DLD1 (cell line): ENCODE results near the gene OLFML3.

Experiments
- in situ Hi-C: cut with HindIII; loops from 2 replicates; pipeline ENCODE4 v1.10.0; 2017; ENCODE audit warnings: low sequenced_read_pairs

The OLFML3 gene

GRCh38 chr1:113978863-113979702 lies at the start of gene OLFML3:
Gene OLFML3 (plus strand): TSS chr1:113979474. CDS start chr1:113979517, 43 bp downstream.
- in situ Hi-C loops, result no loop called here

- in situ Hi-C loops, result loop anchor here (5.0 kb wide), 1 partner anchor 43 kb away; the partner anchor contains the start of gene BCL2L15
These were observed 49.4 kb upstream of the OLFML3 start for GRCh38 chr1:113929750-113930498.

- in situ Hi-C loops, result loop anchor here (5.0 kb wide), 1 partner anchor 43 kb away; the partner anchor contains the start of gene BCL2L15
These were observed 48.6 kb upstream of the OLFML3 start for GRCh38 chr1:113930499-113931161.

DNA sequence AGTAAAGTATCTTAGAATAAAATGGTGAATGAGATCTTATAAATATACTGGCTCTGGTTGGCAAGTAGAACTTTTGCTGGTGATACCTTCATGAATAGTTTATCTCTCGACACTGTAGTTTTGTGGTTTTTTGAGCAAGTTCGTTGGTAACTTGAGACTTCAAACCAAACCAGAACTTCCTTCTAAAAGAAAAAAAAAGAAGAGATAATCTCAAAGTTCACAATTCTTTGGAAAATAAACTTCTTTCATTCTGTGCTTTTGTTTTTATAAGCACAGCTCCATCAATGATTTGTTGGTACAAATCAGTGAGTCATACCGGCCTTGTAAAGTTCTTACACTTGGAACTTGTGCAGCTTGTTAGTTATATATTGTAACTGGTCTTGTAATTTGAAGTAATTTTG lies 47.8 kb upstream of the OLFML3 start:
- in situ Hi-C loops, result loop anchor here (5.0 kb wide), 1 partner anchor 44 kb away; the partner anchor contains the start of gene BCL2L15

DNA sequence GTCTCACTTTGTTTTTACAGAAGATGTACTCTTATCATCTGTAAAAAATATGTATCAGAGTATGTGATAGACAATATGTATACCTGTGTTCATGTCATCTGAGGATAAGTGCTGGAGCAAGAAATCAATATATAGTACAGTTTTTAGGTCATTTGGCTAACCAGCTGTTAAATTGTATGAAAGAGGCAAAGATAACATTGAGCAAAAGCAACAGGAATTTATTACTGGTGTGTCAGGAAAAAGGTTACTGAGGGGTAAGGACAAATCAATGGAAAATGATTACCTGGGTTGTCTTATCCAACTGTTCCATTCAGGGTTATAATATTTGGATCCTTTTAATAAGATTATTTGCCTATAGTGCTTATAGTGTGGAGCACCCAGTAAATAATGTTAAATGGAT lies 45.3 kb upstream of the OLFML3 start:
- in situ Hi-C loops, result loop anchor here (5.0 kb wide), 1 partner anchor 47 kb away; the partner anchor contains the start of gene BCL2L15

DNA sequence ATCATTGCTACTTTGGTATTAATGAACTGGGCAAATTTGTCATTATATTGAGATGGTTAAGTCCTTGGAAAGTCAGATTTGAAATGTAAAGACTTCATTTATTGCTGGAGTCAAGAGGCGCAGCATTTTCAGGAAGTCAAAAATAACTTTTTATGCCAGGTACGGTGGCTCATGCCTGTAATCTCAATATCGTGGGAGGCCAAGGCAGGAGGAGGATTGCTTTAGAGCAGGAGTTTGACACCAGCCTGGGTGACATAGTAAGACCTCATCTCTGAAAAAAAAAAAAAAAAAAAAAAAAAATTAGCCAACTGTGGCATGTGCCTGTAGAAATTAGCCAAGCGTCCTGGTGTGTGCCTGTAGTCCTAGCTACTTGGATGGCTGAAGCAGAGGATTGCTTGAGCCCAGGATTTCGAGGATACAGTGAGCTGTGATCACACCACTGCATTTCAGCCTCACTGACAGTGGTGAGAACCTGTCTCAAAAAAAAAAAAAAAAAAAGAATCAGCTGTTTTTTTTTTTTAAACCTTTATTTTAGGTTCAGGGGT lies 44.7 kb upstream of the OLFML3 start:
- in situ Hi-C loops, result loop anchor here (5.0 kb wide), 1 partner anchor 47 kb away; the partner anchor contains the start of gene BCL2L15

GRCh38 chr1:113935176-113935575 lies 44.1 kb upstream of the OLFML3 start:
- in situ Hi-C loops, result no loop called here

GRCh38 chr1:113935970-113936369 lies 43.3 kb upstream of the OLFML3 start:
- in situ Hi-C loops, result no loop called here

- in situ Hi-C loops, result no loop called here
These were observed 42.1 kb upstream of the OLFML3 start for GRCh38 chr1:113937146-113937545.

GRCh38 chr1:113938192-113938591 lies 41.1 kb upstream of the OLFML3 start:
- in situ Hi-C loops, result no loop called here

DNA sequence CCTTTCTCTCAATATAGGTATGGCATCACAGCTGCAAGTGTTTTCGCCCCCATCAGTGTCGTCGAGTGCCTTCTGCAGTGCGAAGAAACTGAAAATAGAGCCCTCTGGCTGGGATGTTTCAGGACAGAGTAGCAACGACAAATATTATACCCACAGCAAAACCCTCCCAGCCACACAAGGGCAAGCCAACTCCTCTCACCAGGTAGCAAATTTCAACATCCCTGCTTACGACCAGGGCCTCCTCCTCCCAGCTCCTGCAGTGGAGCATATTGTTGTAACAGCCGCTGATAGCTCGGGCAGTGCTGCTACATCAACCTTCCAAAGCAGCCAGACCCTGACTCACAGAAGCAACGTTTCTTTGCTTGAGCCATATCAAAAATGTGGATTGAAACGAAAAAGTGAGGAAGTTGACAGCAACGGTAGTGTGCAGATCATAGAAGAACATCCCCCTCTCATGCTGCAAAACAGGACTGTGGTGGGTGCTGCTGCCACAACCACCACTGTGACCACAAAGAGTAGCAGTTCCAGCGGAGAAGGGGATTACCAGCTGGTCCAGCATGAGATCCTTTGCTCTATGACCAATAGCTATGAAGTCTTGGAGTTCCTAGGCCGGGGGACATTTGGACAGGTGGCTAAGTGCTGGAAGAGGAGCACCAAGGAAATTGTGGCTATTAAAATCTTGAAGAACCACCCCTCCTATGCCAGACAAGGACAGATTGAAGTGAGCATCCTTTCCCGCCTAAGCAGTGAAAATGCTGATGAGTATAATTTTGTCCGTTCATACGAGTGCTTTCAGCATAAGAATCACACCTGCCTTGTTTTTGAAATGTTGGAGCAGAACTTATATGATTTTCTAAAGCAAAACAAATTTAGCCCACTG lies 38.7 kb upstream of the OLFML3 start:
- in situ Hi-C loops, result no loop called here

- in situ Hi-C loops, result no loop called here
These were observed 38.1 kb upstream of the OLFML3 start for GRCh38 chr1:113941245-113941559.

DNA sequence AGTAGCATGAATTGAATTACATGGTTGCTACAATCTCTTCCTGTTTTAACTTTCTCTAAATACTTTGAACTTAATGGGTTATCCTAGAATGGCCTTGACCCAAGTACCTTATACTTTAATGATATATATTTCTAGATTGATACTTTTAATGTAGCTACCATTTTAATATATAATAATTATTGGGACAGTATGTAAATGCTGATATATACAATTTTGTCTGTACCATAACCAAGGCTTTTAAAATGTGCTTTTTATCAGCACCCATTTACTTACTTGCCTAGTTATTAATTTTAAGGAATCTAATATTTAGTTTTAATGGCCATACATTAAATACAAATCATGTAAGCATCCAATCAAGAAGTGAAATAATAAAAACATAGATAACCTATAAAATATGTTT lies 36.7 kb upstream of the OLFML3 start:
- in situ Hi-C loops, result no loop called here

DNA sequence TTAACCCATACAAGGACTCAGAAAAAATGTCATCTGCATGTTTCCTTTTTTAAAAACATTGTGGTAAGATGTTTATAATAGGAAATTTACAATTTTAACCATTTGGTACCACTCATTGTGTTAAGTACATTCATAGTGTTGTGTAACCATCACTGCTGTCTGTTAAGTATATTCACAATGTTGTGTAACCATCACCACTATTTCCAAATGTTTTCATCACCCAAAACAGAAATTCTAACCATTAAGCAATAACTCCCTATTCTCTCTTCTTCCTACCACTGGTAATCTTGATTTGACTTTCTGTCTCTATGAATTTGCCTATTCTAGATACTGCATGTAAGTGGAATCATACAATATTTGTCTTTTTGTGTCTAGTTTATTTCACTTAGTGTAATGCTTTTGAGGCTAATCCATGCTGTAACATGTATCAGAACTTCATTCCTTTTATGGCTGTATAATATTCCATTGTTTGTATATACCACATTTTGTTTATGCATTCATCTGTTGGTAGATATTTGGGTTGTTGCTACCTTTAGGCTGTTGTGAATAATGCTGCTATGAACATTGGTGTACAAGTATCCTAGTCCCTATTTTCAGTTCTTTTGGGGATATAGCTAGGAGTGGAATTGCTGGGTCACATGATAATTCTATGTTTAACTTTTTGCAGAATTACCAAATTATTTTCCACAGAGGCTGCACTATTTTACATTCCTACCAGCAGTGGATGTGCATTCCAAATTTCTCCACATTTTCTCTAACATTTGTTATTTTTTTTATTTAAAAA lies 36.1 kb upstream of the OLFML3 start:
- in situ Hi-C loops, result no loop called here

DNA sequence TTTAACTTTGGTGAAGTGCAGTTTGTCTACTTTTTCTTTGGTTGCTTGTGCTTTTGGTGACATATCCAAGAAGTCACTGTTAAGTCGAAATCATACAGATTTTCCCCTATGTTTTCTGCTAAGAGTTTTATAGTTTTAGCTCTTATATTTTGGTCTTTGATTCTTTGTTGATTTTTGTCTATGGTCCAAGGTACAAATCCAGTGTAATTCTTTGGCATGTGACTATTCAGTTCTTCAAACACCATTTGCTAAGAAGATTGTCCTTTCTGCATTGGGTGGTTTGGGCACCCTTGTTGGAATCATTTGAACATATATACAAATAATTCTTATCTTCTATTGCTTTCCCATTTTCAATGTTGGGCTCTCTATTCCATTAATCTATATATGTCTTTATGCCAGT lies 33.9 kb upstream of the OLFML3 start:
- in situ Hi-C loops, result no loop called here

- in situ Hi-C loops, result no loop called here
These were observed 33.2 kb upstream of the OLFML3 start for GRCh38 chr1:113946112-113946511.

DNA sequence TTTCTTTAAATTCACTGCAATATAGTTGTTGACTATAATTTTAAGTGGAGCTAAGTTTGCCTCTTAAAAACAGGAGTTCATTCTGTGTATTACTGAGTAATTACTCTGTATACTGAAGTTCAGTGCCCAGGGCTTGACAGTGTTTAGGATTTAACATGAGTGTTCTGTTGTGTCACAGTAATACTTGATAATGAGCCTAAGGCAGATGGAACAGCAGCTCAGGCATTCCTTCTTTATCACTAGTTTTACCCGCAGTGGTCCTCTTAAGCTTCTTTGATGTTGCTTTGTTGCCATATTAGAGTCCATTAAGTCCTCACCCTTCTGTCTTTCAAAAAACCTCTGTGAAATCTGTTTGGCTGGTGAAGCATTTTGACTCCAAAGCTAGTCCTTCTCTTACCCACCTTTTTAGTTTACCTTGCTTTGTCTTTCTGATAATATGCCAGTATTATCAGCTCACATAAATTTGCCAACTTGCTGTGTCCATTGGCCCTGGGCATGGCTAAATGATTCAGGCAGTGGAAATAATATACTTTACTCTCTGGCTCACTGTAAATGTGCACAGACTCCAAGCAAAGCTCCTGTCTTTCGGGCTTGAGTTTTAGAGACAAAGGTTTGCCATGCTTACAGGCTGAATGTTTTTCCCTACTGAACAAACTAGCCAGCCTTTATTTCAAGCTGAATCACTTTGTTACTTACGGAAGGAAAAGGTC lies 32.4 kb upstream of the OLFML3 start:
- in situ Hi-C loops, result no loop called here

- in situ Hi-C loops, result no loop called here
These were observed 31.7 kb upstream of the OLFML3 start for GRCh38 chr1:113947388-113948107.
